Ammon's horn (tissue), 1 donor: ENCODE data around the gene FRYL.
A peak's percentile ranks its signal among the peaks of the same experiment; 100 is the strongest.
"Not testable (repeated sequence)": the region's sequence is repeated elsewhere in the genome, so short reads cannot be mapped to it uniquely, and the experiment has no call there.

Source experiments
- DNase-seq: peaks from one replicate; pipeline ENCODE4 v3.0.0-alpha.2; 2016; ENCODE audit warnings: low spot score

The FRYL gene

DNA sequence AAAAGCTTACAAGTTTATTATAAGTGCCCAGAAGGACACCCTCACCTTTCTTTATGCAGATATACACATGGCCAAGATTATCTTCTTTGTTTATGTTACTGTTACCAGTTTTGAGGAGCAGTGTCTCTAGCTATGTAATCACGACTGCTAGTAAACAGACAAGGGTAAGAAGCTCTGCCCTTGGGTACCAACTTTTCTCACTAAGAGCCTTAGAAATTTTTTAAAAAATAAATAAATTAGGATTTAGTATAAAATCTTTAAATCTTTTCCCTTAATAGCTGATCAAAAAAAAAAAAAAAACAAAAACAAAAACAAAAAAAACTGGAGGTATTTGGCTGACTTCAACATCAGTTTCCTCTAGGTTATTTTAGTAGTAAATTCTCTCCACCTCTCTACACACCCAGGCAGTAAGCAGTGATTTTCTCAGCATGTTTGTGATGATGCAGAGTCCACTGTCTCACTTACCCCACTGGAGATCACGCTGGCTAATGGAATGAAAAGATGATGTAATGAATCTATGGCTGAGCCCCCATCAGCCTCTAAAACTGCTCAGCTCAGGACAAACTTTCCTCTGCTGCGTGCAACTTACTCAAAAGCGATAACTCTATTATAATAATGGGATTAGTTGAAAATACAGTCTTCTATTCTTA, 125.9 kb downstream of the FRYL start:
- DNase-seq, result no peak

DNA sequence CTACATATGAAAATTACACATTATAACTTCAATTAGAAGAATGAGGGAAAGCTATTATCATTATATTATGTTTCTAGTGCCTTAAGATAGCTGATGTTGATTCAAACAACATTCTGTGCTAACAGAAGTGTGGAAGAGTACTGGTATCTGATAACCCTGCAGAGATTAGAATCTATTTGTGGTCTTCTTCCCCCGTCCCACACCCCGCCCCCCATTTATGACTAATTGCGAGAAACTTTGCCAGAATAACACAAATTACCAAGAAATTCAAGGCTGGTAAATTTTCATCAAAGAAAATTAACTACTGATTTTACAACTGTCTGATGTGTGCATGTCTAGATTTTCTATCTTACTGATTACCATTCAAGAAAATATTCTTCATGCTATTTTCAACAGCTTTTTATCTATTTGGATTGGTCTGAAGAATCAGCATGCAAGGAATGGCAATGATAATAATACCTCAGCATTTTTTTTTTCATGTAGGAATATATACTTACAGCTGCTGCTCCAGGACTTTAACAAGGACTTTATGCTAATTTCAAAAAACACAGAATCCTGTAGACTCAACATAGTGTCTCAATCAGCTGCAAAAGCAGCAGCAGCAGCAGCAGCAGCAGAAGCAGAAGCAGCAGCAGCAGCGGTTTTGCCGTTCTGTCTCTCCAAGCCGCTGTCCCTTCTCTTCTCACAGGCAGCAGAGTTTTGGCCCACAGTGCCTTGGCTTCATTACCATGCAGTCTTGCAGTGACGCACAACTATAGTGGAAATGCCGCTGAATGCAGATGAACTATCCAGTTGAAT, 126.7 kb downstream of the FRYL start:
- peak; percentile 91 for DNase-seq

DNA sequence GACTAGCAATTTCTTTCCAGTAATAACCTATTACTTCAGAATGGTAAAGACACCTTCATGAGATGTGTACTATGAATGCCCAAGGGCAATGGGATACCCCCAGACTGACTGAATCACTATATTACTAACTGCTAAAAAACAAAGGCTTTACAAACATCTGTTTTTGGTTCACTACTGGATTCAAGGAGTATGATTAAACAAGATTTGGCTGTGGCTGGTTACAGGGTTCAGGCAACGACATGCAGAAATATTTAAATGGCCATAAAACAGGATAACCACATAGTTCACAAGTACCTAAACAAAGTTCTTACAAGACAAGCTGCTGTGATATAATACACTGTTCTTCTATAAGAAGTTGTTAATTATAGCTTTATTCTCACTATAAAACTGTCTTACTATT, 128.2 kb downstream of the FRYL start:
- DNase-seq, result no peak

DNA sequence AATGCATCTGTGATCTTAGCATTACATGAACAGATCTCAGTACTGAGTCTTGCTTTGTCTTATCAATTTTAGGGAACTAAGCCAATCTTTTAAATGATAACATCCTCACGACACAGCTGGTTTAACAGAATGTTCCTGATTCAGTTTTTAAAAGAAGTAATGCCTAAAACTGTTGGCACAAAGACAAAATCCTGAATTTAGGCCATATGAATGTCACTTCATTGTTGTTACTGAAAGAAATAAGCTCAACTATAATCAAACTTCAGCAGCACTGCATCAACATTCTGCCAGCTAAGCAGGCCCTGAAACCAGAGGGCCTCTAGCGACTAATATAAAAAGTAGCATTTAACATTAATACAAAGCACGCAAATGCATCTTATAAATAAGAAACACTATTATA, 130.6 kb downstream of the FRYL start:
- peak; percentile 42 for DNase-seq

DNA sequence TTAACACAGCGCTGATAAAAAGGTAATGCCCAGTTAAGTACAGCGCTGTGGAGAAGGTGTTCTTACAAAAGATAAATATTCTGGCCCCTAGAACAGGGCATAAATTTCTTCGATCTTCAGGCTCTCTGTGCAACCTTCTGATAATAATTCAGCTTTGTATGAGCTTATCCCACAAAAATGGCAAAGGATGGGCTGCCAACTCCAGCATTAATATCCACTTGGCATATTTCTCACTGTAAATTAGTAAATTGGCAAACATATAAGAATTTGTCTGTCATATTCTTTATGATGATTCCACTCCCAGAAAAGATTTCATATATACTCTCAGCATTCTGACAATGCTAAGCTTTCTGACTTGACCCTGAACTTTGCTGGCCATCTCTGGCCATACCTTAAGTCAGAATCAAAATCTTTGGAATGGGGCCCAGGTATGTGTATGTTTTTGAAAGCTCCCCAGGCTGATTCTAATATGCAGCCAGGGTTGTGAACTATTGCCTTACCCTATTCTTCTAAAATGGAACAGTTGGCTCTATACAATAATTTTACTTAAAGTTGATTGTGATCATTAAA, 134.8 kb downstream of the FRYL start:
- DNase-seq, result no peak

DNA sequence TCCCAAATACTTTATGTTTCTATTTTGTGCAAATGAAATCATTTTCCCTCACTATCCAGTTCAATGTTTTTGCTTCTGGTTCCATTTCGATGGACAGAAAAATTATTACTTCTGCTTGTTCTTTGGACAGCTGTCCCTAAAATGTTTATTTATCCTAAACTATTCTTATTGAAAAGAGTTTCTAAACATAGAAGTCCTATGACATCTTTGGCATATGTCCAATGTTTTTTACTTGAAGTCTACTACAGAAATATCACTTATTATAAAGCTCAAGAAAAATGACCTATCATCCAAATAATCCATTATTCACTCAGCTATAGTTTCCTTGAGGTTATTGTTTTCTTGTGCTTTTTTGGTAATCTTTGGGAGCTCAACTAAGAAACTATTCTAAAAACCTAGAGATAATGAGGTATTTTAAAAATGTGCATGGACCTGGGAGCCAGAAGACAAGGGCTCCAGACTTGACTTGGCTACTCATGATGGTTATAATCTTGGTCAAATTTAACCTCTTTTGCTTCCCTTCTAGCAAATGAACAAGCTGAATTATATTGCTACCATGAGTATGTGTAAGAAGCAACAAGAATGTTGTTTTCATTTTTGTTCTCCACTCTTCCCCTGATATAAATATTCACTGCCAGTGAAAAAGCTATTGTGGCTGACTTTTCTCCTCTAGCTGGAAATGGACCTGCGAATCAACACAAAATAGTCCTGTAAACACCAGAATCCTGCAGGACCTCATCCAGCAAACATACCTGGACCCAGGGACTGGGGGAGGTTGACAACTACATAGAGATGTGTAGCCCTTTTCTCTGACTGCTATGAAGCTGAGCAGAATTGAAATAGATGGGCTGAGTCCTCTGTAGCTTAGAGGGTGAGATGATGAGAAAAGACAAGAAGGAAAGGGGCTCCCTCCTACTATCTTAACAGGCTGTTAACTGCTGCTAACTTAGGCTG, 137.4 kb downstream of the FRYL start:
- DNase-seq, result no peak

DNA sequence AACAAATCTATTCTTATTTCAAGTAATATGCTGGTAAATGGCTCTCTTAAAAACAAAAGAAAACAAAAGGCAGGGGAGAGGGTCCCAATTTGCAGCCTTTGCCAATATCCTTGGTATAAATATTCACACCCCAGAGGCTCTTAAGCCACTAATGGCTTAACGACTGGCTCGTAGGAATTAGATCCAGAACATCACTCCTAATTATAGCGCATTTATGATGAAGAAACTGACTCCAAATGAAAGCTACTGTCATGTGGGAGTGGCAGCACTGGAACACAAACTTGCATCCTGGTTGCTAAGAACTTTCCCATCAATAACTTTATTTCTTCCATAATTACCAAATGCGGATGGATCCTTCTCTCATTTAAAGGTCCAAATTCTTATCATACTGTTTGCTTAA, 138.7 kb downstream of the FRYL start:
- DNase-seq, result no peak

DNA sequence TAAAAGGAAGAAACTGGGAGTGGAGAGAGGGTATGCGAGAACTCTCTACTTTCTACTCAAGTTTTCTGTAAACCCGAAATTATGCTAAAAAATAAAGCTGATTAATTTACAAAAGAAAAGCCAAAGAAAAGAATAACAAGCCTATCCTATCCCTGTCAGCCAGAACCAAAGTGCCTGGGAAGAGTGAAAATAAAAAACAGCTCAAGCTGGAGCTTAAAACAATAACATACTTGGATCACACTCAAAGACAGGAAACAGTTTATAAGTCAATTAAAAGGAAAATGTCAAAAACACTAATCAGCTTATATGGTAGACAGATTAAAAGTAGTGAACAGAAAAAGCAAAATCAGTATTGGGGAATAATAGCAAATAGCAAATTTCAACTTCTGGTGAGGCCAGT, 139.4 kb downstream of the FRYL start:
- DNase-seq, result no peak

DNA sequence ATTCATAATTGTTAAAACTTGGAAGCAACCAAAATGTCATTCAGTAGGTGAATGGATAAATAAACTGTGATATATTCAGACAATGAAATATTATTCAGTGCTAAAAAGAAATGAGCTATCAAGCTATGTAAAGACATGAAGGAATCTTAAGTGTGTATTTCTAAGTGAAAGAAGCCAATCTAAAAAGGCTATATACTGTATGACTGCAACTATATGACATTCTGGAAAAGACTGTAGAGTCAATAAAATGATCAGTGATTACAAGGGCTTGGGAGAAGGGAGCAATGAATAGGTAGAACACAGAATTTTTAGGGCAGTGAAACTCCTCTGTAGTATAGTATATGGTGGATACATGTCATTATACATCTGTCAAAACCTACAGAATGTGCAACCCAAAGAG, 139.9 kb downstream of the FRYL start:
- no peak for DNase-seq

DNA sequence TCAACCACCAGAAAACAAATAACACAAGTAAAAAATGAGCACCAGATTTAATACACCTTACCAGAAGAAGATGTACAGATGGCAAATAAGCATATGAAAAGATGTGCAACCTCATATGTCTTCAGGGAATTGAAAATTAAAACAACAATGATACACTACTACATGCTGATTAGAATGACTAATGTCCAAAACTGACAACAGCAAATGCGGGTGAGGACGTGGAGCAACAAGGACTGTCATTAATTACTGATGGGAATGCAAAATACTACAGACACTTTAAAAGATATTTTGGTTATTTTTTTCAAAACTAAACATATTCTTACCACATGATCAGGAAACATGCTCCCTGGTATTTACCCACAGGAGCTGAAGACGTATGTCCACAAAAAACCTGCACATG, 140.3 kb downstream of the FRYL start:
- DNase-seq, result no peak

DNA sequence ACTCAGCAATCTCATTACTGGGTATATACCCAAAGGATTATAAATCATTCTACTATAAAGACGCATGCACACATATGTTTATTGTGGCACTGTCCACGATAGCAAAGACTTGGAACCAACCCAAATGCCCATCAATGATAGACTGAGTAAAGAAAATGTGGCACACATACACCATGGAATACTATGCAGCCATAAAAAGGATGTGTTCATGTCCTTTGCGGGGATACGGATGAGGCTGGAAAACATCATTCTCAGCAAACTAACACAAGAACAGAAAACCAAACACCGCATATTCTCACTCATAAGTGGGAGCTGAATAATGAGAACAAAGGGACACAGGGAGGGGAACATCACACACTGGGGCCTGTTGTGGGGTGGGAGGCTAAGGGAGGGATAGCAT, 141.5 kb downstream of the FRYL start:
- not testable (repeated sequence) for DNase-seq

DNA sequence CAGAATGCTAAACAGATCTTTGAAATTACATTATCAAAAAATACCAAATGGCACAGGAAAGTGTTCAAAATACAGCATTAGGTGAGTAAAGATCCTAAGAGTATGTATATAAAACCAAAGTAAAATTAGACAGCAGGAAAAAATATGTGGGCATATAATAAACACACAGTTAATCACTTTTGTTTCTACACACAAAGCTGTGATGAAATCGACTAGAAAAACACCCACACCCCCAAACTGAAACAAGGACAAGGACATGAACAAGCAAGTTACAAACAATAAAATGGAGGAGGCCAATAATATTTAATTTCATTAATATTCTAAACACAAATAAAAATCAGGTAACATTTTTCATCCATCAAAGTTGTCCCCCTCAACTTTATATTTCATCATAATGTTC, 143.2 kb downstream of the FRYL start:
- DNase-seq, result no peak

DNA sequence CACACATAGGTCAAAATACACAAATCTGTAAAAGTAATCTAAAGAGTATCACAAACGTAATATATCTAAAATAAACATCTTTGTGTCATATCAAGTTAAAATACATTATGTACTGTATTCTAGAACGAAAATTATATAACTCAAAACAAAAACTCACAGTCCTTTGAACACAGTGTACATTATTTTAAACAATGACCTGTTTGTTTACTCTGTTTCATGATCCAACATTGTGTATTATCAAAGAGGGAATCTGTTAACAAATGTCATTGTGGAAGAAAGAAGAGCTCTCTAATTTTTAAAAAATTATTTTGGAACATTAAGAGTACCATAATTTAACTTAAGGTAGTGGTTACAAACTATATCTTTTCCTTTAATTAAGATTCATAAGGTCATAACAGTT, 144.1 kb downstream of the FRYL start:
- peak; percentile 25 for DNase-seq

DNA sequence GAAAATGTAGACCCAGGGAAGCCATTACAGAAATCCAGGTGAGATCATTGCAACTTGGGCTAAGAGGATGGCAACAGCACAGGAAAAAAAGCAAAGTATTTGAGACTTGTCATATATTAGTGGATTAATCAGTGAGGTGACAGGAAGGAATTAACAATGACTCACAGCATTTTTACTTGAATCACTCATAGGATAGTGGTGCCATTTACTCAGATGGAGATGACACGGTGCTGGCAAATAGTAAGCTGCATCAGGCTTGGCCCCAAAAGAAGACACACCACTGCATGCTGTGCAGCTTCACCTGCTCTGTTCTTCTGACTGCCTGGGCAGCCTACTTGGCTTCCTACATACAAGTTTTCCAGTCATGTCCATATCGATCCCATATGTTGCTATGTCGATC, 144.8 kb downstream of the FRYL start:
- peak; percentile 35 for DNase-seq

DNA sequence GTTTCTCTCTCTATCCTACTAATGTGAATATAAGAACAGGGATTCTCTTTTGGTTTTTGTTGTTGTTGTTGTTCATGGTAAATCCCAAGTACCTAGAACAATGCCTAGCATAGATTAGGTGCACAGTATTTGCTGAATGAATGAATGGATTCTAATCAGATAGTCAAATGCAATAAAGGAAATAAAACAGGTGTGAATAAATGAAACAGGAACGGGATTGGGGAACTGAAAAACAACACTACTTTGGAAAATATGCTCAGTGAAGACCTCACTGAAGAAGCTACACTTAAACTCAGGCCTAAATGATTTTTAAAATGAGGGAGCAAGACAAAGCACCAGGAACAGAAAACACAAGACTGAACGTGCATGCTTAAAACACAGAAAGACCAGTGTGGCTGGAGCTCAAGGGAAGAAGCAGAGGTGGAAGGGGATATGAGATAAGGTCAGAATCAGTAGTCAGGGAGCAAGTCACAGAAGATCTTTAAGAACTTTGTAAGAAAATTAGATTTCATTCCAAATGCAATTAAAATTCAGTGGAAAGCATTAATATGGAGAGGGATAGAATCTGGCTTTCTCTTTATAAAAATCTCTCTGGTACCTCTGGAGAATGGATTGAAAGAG, 145.3 kb downstream of the FRYL start:
- no peak for DNase-seq

DNA sequence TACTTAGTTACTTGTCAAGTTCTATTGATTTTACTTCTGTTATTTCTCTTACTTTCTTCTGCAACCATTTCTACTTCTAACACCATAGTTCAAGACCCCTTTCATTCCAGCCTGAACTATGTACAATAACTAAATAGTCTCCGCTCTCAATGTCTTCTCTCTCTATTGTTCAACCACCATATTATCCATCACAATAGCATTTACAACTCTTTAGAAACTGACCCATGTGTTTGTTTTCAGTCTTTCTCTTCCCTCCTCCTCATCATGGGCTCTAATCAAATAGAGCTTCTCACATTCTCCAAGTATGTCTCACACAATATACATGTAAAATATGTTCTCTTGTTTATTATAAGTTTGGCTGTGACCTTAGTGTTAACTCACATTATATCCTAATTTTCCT, 146.4 kb downstream of the FRYL start:
- DNase-seq, result no peak

DNA sequence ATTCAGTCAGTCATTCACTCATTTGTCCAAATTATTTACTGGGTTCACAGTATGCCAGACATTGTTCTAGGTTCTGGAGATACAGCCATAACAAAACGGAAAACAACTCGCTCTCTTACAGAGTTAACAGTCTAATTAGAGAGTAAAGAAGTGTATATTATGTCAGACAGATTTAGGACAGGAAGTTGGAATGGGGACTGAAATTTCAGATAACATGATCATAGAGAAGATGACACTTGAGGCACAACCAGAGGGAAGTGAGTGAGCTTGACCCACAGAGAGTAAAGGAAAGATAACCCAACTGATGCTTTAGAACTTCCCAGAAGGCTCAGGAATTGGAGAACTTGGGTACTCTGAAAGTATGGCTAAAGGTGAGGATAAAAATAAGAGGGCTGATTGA, 150.6 kb downstream of the FRYL start:
- DNase-seq, result no peak

DNA sequence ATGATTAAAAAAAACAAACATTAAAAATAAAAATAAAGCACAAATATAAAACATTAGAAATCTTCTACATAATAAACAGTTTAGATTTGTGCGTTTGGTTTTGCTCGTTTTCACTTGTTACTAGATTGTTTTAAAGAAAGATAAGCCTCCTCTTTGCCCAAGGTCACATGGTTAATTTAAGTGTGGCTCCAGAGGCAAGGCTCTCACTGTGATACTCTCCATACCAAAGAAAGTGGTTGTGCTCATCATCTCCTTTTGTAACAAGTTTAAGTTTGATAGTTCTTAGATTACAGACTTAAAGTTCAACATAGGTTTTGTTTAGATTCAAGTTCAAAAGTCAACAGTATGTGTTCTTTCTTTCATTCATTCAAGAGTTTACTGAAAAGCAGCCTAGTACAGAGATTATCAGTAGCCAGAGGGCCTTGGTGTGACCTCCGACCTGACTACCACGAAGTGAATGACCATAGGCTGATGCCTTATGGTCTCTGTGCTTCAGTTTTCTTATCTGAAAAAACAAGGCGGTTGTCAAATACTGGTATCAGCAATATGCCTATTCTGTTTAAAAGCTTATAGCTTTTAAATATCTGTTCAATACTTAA, 156.8 kb downstream of the FRYL start:
- no peak for DNase-seq

DNA sequence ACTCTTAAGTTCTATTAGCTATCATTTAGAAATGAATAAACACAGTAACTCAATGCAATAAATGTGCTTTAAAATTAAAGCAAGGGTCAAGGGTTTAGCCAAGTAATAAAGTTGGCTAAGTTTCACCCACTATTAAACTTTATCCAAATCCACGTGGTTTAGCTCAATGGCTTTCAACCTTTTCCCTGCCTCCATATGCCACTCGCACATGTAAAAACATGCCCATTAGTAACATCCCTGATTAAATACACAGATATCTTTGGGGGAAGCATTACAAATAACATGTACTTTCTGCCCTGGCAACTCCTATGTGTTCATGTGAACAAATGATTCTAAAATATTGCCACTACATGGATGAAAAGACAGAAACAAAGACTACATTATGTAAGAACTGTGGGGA, 159.2 kb downstream of the FRYL start:
- no peak for DNase-seq

DNA sequence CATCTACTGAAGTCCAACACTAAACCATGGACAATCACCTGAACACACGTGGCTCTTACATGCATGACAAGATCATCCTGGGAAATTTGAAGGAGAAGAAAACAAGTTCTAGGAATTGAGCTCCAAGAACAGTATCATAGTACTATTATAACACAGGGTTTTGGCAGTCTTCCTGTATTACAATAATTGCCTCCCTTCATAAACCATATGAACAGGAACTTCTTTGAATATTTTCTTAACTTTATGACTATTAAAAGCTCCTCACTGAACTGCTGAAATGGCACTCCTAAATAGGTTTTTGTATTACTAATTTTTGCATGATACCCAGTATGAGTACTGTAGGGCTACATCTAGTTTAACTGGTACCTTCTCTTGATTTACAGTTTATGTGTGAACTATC, 160.0 kb downstream of the FRYL start:
- no peak for DNase-seq

DNA sequence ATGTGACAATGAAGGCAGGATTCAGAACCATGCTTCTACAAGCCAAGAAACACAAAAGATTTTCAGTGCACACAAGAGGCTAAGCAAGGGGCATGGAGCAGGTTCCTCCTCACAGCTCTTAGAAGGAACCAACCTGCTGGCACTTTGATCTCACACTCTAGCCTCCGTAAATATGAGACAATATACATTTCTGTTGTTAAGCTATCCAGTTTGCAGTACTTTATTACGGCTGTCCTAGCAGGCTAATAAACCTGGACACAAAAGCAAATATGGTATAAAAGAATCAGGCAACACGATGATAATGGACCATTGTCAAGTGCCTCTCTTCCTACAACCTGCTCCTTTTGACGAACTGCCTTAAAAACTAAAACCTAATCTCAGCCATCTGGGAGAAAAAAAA, 175.6 kb downstream of the FRYL start:
- DNase-seq, result no peak

DNA sequence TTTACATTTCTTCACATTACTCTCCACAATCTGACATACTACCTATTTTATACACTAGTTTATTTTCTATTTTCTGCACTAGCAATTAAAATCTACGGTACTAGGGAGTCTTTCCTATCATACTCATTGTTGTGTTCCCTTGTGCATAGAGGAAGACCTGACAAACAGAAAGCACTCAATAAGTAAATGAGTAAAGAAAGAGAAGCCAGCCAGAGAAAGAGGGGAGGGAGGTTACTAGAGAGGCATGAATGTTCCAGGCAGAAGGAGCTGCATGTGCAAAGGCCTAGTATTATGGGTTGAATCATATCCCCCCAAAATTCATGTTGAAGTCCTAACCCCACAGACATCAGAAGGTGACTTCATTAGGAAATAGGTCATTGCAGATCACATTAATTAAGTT, 176.0 kb downstream of the FRYL start:
- no peak for DNase-seq
